Colonic mucosa (tissue), 4 donors: ENCODE results near the gene SEPTIN3. TPM values are rescaled to one million over a fixed set of nuclear protein-coding genes. Genes with fewer than 3 reads are reported as not detected.
A peak's percentile ranks its signal among the peaks of the same experiment; 100 is the strongest.

Experiments
- DNase-seq: peaks from one replicate; pipeline ENCODE4 v3.0.0-alpha.2; 2020
- H3K27ac ChIP-seq: fragments of 200-600 bp; one replicate; pipeline ENCODE4 v1.8.0; 2021
- H3K27me3 ChIP-seq: fragments of 200-600 bp; one replicate; pipeline ENCODE4 v1.8.0; 2021
- H3K36me3 ChIP-seq: fragments of 200-600 bp; one replicate; pipeline ENCODE4 v1.8.0; 2021
- H3K4me1 ChIP-seq: fragments of 200-600 bp; one replicate; pipeline ENCODE4 v1.8.0; 2021; ENCODE audit warnings: mild to moderate bottlenecking
- H3K4me3 ChIP-seq: fragments of 200-600 bp; one replicate; pipeline ENCODE4 v1.8.0; 2021
- H3K9ac ChIP-seq, 2 donors: one replicate each; pipeline ENCODE4 v1.7.0; 2013; ENCODE audit warnings: control low read depth in 2 of 2, low read depth in 2 of 2, low read length in 2 of 2
- H3K9me3 ChIP-seq: fragments of 200-600 bp; one replicate; pipeline ENCODE4 v1.8.0; 2021
- intact Hi-C: fragments of 100-400 bp; cut with DNase I; formaldehyde crosslinking; loops from one replicate; pipeline ENCODE4 v1.14.1; 2022
- total RNA-seq, 2 donors: library from RNA; stranded (reverse); fragmentation: NEBNext Ultra II Directional in 1 of 2; extraction: Animal tissue kit (Norgen Biotek cat#: 25700) in 1 of 2; gene quantifications; one replicate each; pipeline ENCODE4 v1.2.1, GENCODE V29; 2021
- TF ChIP-seq, protein P1 (sequence below): fragments of 200-600 bp; IDR thresholded peaks from one replicate; pipeline ENCODE4 v1.8.0; 2022; ENCODE audit warnings: antibody characterized with exemption, mild to moderate bottlenecking
- donor health status: healthy.
- donor health status: DM: no; HTN: no; CAD: no.
- donor health status: DM: no; HTN: no; CAD: no.

The SEPTIN3 gene
- total RNA-seq, 2 donors from 2014 or later, result 0.20 to 0.69 TPM

DNA sequence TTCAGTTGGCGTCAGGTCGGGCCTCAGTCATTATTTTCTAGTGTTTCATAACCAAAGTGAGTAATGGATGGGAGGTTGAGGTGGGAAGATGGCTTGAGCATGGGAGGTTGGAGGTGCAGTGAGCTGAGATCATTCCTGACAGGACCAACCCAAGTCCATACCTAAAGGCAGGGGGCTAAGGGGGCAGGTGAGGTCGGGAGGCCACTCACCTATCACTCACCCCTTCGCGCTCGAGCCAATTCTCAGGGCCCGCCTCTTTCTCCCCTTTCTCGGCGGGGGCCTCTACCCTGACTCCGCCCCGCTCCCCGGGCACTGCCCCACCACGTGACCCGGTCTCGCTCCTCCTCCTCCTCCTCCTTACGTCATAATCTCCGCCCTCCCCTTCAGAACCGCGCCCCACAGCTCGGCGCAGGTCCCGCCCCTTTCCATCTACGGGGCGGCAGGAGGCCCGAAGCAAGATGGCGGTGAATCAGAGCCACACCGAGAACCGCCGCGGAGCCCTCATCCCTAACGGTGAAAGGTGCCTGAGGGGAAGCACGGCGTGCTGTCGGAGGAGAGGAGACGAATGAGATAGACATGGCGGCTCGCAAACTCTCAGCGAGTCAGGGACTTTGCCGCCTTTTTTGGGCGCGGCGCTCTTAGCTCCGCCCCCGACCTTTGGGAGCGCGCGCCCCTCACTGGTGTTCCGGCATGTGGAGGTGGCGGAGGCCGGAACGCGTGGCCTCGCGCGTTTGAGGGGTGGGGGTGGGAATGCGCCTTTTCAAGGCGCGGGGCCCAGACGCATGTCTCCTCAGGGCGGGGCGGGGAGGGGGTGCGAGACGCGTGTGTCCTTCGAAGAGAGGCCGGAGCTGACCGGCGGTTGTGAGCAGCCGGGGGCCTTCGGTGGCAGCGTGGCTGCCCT is 29.4 kb downstream of the SEPTIN3 start, which contains the start of gene WBP2NL:
TSS of gene WBP2NL (plus strand) at position 428 of the 901 bp plus-strand sequence. CDS start at position 459, 31 bp downstream.
- peak within 1 kb of the TSS; percentile 47 for H3K4me3 ChIP-seq
- peak within 1 kb of the TSS in 1 of 2 donors; percentile 61 for H3K9ac ChIP-seq
- H3K4me1 ChIP-seq, result no peaks in the 10 kb centered on the region
- H3K36me3 ChIP-seq, result no peaks in the 10 kb centered on the region
- no peaks in the 10 kb centered on the region for H3K9me3 ChIP-seq
- TF ChIP-seq, protein P1, sequence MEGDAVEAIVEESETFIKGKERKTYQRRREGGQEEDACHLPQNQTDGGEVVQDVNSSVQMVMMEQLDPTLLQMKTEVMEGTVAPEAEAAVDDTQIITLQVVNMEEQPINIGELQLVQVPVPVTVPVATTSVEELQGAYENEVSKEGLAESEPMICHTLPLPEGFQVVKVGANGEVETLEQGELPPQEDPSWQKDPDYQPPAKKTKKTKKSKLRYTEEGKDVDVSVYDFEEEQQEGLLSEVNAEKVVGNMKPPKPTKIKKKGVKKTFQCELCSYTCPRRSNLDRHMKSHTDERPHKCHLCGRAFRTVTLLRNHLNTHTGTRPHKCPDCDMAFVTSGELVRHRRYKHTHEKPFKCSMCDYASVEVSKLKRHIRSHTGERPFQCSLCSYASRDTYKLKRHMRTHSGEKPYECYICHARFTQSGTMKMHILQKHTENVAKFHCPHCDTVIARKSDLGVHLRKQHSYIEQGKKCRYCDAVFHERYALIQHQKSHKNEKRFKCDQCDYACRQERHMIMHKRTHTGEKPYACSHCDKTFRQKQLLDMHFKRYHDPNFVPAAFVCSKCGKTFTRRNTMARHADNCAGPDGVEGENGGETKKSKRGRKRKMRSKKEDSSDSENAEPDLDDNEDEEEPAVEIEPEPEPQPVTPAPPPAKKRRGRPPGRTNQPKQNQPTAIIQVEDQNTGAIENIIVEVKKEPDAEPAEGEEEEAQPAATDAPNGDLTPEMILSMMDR, result no peak
- no peak within 1 kb of the TSS for H3K27ac ChIP-seq
- intact Hi-C loops, result no loop called here
- DNase-seq, result peak; percentile 91
- no peaks in the 10 kb centered on the region for H3K27me3 ChIP-seq

DNA sequence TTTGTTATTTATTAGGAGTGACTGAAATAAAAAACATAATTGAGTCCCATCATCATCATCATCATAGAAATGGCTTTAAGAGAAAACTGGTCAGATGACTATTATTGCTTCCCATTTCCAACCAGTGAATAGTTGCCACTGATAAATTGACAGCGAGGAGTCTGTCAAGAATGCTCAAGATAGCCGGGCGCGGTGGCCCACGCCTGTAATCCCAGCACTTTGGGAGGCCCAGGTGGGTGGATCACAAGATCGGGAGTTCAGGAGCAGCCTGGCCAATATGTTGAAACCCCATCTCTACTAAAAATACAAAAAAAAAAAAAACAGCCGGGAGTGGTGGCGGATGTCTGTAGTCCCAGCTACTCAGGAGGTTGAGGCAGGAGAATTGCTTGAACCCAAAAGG is 31.2 kb downstream of the SEPTIN3 start:
- Histone ChIP-seq H3K27ac (no peak overlapping the region), H3K36me3 (no peaks in the 10 kb centered on the region), H3K4me1 (no peaks in the 10 kb centered on the region), H3K4me3 (no peak overlapping the region), H3K9me3 (no peaks in the 10 kb centered on the region), H3K27me3 (no peaks in the 10 kb centered on the region), H3K9ac (no peak overlapping the region)
- DNase-seq, result no peak
- intact Hi-C loops, result no loop called here
- TF ChIP-seq, protein P1, result no peak

DNA sequence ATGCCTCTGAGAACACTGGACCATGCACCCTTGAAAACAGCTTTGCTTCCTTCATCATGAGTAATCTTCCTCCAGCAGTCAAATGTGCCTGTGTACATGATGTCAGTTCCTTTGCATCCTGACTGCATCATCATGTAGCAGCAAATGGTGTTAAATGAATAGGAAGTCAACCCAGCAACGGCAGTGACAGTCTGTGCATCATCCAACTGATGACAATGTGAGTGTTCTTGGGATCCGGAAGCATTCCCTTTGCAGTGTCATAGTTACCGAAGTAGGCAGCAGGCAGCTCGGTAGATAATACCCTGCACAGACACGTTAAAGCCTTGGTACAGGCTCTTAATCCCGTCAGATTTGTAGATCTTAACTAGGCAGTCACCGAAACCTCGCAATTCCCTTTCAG is 31.9 kb downstream of the SEPTIN3 start:
- intact Hi-C loops, result no loop called here
- TF ChIP-seq, protein P1, result no peak

DNA sequence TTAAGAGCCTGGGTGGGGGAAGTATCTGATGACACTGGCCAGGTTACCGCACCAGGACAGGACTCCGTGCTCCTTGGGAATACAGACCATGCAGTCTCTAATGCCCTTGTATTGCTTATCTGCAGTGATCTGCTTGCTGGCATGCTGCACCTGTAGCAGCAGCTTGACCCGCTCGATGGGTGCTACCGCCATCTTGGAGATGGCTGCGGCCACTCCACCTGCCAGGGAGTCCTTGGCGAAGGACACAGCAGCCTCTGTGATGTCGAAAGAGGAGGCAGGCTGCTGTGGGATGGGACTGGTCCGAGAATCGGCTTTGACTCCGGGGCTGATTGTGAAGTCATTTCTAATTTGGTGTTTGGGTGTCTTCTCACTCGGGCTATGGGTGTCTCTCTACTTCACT is 32.5 kb downstream of the SEPTIN3 start:
- H3K27me3 ChIP-seq, result no peaks in the 10 kb centered on the region
- TF ChIP-seq, protein P1, result no peak
- no peak overlapping the region for H3K27ac ChIP-seq
- H3K4me1 ChIP-seq, result no peaks in the 10 kb centered on the region
- intact Hi-C loops, result no loop called here
- H3K36me3 ChIP-seq, result no peaks in the 10 kb centered on the region
- no peak for DNase-seq
- H3K9ac ChIP-seq, result no peak overlapping the region
- H3K4me3 ChIP-seq, result no peak overlapping the region
- H3K9me3 ChIP-seq, result no peaks in the 10 kb centered on the region

More for the DNA sequence above, 31.9 kb downstream of the SEPTIN3 start:
- Histone ChIP-seq H3K9me3 (no peaks in the 10 kb centered on the region), H3K27ac (no peak overlapping the region), H3K36me3 (no peaks in the 10 kb centered on the region), H3K9ac (no peak overlapping the region), H3K4me3 (no peak overlapping the region), H3K4me1 (no peaks in the 10 kb centered on the region), H3K27me3 (no peaks in the 10 kb centered on the region)
- no peak for DNase-seq

DNA sequence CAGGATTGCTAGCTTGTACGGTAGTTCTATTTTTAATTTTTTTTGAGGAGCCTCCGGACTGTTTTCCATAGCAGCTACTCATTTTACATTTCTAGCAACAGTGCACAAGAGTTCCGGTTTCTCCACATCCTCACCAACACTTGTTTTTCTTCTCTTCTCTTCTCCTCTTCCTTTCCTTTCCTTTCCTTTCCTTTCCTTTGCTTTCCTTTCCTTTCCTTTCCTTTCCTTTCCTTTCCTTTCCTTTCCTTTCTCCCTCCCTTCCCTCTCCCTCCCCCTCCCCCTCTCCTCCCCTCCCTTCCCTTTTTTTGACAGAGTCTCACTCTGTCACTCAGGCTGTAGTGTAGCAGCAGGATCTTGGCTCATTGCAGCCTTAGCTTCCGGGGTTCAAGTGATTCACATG is 38.7 kb downstream of the SEPTIN3 start:
- no peak overlapping the region for H3K27ac ChIP-seq
- DNase-seq, result no peak
- H3K36me3 ChIP-seq, result no peaks in the 10 kb centered on the region
- intact Hi-C loops, result no loop called here
- TF ChIP-seq, protein P1, result no peak
- no peak overlapping the region for H3K4me3 ChIP-seq
- H3K9me3 ChIP-seq, result peaks cover 4% of the 10 kb centered on the region
- no peaks in the 10 kb centered on the region for H3K4me1 ChIP-seq
- no peaks in the 10 kb centered on the region for H3K27me3 ChIP-seq
- H3K9ac ChIP-seq, result no peak overlapping the region
